Measurements from ENCODE around the gene CAMTA1.

The CAMTA1 gene

DNA sequence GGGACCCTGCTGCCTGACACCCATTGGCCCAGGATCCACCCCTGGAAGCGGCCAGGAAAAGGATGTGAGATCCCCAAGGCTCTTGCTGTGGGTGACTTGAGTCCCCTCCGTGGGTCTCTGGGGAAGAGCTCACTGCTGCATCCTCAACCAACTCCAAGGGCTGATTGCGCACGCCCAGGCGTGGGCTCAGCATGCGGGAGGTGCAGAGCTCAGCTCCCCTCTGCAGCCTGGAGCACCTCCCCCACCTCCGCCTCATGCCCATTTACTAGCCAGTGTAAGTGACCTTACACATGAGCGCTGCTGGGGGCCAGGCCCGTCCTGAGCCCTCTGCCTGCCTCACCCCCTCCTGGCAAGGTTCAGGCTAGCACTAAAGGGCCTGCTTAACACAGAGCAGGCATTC lies 847.4 kb downstream of the CAMTA1 start:
- no peaks in the 10 kb centered on the region for H3K36me3 ChIP-seq (ENCODE audit: control insufficient read depth, insufficient read depth, low read length)
- H3K4me1 ChIP-seq (ENCODE audit: control insufficient read depth, insufficient read depth, low read length), result no peaks in the 10 kb centered on the region
- H3K27ac ChIP-seq (ENCODE audit: low read depth, low read length), result no peak overlapping the region
- H3K4me3 ChIP-seq (ENCODE audit: low read depth, low read length), result no peak overlapping the region
- H3K9ac ChIP-seq (ENCODE audit: low read depth, low read length), result no peak overlapping the region
- H3K27me3 ChIP-seq (ENCODE audit: control insufficient read depth, insufficient read depth, low read length), result no peaks in the 10 kb centered on the region
- no peaks in the 10 kb centered on the region for H3K9me3 ChIP-seq (ENCODE audit: control insufficient read depth, insufficient read depth, low read length)

DNA sequence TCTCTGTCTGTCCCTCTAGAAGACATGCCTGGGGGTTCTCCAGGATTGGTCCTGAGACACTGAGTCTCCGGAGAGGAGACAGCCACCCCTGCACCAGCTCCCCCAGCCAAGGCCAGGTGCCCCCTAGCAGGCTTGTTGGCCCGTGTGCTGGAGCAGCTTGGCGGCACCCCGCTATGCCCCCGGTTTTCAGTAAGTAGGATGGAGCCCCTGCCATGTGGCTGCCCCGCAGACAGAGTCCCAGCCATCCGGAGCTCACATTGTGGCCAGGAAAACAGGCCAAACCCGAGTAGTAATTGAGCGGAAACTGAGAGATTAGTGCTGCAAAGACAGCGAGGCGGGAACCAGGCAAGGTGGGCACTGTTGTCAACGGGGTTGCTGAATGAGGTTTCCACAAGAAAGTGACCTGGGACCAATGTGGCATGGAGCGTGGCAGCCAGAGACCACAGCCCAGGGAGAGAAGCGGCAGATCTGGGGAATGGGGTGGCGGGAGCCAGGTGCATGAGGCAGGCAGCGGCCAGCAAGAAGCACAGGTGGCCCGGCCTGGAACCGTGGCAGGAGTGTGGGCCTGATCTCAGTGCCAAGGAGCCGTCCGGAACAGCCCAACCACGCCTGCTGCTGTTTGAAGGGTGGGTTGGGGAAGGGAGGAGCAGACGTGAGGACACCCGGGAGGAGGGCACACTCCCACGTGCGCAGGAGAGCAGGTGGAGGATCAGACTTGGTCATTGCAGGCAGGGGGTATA lies 848.4 kb downstream of the CAMTA1 start:
- H3K27ac ChIP-seq (ENCODE audit: low read depth, low read length), result no peak overlapping the region
- no peaks in the 10 kb centered on the region for H3K9me3 ChIP-seq (ENCODE audit: control insufficient read depth, insufficient read depth, low read length)
- H3K9ac ChIP-seq (ENCODE audit: low read depth, low read length), result no peak overlapping the region
- H3K4me1 ChIP-seq (ENCODE audit: control insufficient read depth, insufficient read depth, low read length), result no peaks in the 10 kb centered on the region
- no peaks in the 10 kb centered on the region for H3K27me3 ChIP-seq (ENCODE audit: control insufficient read depth, insufficient read depth, low read length)
- H3K36me3 ChIP-seq (ENCODE audit: control insufficient read depth, insufficient read depth, low read length), result no peaks in the 10 kb centered on the region
- H3K4me3 ChIP-seq (ENCODE audit: low read depth, low read length), result no peak overlapping the region

DNA sequence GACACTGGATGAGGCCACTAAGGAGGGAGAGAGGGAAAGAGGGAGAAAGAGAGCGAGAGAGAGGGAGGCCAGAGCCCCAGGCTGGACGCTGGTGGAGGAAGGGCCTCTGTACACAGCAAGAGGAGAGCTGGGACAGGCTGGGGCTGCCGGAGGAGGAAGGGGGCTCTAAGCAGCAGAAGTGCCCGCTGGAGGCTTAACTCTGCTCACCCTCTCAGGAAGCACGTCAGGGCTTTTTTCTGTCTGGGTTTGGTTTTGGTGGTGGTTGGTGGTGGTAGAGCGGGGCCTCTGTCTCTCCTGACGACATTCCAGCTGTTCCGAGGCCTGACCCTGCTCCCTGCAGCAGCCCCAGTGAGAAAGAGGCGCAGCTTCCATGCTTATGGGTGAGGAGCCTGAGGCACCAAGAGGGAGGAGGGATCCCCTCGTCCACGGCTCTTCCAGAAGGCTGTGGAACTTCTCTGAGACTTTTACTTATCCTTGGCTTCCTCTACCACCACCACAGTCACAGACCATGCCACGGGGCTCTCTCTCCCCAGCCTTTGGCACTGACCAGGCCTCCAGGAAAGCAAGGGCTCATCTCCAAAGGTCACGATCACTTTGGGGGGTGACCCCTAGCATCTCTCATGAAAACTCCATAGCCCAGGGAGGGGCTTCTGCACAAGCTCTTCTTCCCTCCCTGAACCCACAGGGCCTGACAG lies 849.4 kb downstream of the CAMTA1 start:
- H3K4me1 ChIP-seq (ENCODE audit: control insufficient read depth, insufficient read depth, low read length), result no peaks in the 10 kb centered on the region
- no peaks in the 10 kb centered on the region for H3K9me3 ChIP-seq (ENCODE audit: control insufficient read depth, insufficient read depth, low read length)
- H3K27ac ChIP-seq (ENCODE audit: low read depth, low read length), result no peak overlapping the region
- H3K4me3 ChIP-seq (ENCODE audit: low read depth, low read length), result no peak overlapping the region
- no peaks in the 10 kb centered on the region for H3K36me3 ChIP-seq (ENCODE audit: control insufficient read depth, insufficient read depth, low read length)
- no peaks in the 10 kb centered on the region for H3K27me3 ChIP-seq (ENCODE audit: control insufficient read depth, insufficient read depth, low read length)
- no peak overlapping the region for H3K9ac ChIP-seq (ENCODE audit: low read depth, low read length)

DNA sequence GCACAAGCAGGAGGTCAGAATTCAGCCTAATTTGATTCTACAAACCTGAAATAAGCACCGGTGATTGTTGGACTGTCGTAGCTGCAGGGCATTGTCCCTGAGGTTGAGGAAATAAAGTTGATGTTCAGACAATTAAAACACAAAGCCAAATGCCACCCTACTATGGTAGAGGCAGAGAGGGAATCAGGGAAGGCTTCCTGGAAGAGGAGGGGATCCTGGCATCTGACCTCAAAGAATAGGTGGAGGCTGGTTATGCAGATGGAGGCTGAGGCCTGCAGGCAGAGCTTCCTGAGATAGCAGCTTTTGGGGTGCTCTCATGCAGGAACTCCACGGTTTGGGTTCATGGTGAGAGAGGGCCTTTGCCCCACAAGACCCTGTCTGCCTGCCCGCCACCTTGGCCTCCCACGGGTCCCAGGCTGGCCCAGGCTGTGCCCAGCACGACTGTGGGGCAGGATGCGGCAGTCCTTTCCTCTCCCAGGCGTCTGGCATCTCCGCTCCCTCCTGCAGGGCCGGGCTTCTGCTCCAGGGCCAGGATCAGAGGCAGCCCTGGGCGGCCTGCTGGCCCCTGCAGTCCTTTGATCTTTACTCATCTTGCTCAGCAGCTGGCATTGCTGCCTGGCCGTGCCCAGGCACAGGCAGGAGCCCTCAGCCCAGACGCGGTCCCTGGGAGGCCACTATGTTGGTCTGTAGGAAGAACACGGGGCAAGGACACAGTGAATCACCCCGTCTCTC lies 851.7 kb downstream of the CAMTA1 start:
- Histone ChIP-seq H3K36me3 (ENCODE audit: control insufficient read depth, insufficient read depth, low read length) (no peaks in the 10 kb centered on the region), H3K9me3 (ENCODE audit: control insufficient read depth, insufficient read depth, low read length) (no peaks in the 10 kb centered on the region), H3K27me3 (ENCODE audit: control insufficient read depth, insufficient read depth, low read length) (no peaks in the 10 kb centered on the region), H3K9ac (ENCODE audit: low read depth, low read length) (no peak overlapping the region), H3K4me1 (ENCODE audit: control insufficient read depth, insufficient read depth, low read length) (no peaks in the 10 kb centered on the region), H3K27ac (ENCODE audit: low read depth, low read length) (no peak overlapping the region), H3K4me3 (ENCODE audit: low read depth, low read length) (no peak overlapping the region)

DNA sequence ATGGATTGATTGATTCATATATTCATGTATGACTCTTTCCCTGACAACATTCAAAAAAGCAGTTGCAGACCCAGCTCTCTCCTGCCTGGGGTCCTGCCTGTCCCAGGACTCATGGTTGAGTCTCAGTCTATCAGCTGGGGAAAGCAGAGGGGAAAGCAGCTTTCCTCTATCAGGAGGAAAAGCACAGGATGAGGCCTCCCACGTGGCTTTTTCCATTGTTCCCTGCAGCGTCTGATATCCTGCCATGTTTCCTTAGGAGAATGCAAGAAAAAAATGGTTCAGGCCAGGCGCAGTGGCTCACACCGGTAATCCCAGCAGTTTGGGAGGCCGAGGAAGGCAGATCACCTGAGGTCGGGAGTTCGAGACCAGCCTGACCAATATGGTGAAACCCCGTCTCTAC lies 852.8 kb downstream of the CAMTA1 start:
- no peaks in the 10 kb centered on the region for H3K4me1 ChIP-seq (ENCODE audit: control insufficient read depth, insufficient read depth, low read length)
- no peak overlapping the region for H3K27ac ChIP-seq (ENCODE audit: low read depth, low read length)
- no peak overlapping the region for H3K9ac ChIP-seq (ENCODE audit: low read depth, low read length)
- H3K4me3 ChIP-seq (ENCODE audit: low read depth, low read length), result no peak overlapping the region
- H3K36me3 ChIP-seq (ENCODE audit: control insufficient read depth, insufficient read depth, low read length), result no peaks in the 10 kb centered on the region
- no peaks in the 10 kb centered on the region for H3K27me3 ChIP-seq (ENCODE audit: control insufficient read depth, insufficient read depth, low read length)
- no peaks in the 10 kb centered on the region for H3K9me3 ChIP-seq (ENCODE audit: control insufficient read depth, insufficient read depth, low read length)

DNA sequence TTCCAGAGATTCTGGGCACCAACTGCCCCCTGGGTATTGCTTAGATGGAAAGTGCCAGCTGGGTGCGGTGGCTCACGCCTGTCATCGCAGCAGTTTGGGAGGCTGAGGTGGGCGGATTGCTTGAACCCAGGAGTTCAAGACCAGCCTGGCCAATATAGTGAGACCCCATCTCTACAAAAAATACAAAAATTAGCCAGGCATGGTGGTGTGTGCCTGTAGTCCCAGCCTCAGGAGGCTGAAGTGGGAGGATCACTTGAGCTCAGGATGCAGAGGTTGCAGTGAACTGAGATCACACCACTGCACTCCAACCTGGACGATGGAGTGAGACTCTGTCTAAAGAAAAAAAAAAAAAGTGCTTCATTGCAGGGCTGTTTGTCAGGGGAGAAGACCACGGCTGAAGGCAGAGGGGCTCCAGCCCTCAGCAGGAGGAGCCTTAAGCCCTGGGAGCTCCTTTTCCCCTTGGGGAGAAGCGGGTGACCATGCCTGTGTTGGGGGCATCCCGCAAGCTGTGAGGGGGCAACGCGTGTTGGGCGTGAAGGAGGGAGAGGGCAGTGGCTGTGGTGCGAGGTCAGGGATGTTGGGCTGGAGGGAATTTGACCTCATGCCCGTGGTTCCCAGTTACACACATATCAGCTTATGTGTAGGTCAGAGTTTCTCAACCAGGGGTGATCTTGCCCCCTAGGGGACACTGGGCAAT lies 854.3 kb downstream of the CAMTA1 start:
- no peaks in the 10 kb centered on the region for H3K27me3 ChIP-seq (ENCODE audit: control insufficient read depth, insufficient read depth, low read length)
- no peak overlapping the region for H3K27ac ChIP-seq (ENCODE audit: low read depth, low read length)
- no peaks in the 10 kb centered on the region for H3K4me1 ChIP-seq (ENCODE audit: control insufficient read depth, insufficient read depth, low read length)
- H3K36me3 ChIP-seq (ENCODE audit: control insufficient read depth, insufficient read depth, low read length), result no peaks in the 10 kb centered on the region
- no peak overlapping the region for H3K4me3 ChIP-seq (ENCODE audit: low read depth, low read length)
- H3K9me3 ChIP-seq (ENCODE audit: control insufficient read depth, insufficient read depth, low read length), result no peaks in the 10 kb centered on the region
- no peak overlapping the region for H3K9ac ChIP-seq (ENCODE audit: low read depth, low read length)

DNA sequence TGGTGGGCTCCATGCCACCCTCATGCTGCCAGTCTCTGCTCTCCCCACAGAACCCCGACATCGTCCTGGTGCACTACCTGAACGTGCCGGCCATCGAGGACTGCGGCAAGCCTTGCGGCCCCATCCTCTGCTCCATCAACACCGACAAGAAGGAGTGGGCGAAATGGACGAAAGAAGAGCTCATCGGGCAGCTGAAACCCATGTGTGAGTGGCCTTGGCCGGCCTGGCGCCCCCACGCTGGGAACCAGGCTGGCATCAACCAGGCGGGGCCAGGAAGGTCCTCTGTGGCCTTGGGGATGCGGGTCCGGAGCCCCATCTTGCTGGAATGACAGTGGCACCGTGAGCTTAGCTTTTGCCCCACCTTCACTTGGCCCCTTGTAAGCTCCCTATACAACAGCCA lies 855.1 kb downstream of the CAMTA1 start:
- no peak overlapping the region for H3K27ac ChIP-seq (ENCODE audit: low read depth, low read length)
- no peak overlapping the region for H3K9ac ChIP-seq (ENCODE audit: low read depth, low read length)
- no peak overlapping the region for H3K4me3 ChIP-seq (ENCODE audit: low read depth, low read length)
- H3K4me1 ChIP-seq (ENCODE audit: control insufficient read depth, insufficient read depth, low read length), result no peaks in the 10 kb centered on the region
- no peaks in the 10 kb centered on the region for H3K36me3 ChIP-seq (ENCODE audit: control insufficient read depth, insufficient read depth, low read length)
- H3K27me3 ChIP-seq (ENCODE audit: control insufficient read depth, insufficient read depth, low read length), result no peaks in the 10 kb centered on the region
- H3K9me3 ChIP-seq (ENCODE audit: control insufficient read depth, insufficient read depth, low read length), result no peaks in the 10 kb centered on the region

DNA sequence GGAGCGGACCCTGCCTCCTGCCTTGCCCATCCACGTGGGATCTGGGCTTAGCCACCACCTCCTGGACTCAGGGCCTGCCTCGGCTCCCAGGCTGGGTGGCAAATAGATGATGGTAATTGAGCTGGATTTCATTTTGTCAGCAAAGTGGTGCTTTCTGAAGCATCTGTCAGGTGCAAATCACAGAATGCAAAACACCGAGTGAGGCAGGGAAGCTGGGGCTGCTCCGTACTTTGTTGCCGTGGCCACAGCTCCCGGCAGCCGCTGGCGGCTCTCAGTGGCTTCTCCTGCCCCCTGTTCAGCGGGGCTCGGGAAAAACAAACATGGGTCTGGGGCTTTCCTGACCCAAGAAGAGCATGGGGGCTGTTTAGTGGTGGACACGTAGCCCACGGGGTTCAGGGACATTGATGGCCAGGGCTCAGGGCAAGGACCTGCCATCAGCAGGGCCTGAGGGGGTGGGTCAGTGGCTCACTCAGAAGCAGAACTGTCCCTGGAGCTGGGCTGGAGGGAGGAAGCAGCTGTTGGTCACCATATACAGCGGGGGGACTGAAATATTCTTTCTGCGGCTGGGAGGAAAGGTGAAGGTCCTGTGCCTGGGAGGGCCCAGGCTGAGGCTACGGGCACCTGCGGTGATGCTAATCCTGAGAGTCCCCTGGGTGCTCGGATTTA lies 855.8 kb downstream of the CAMTA1 start:
- H3K9me3 ChIP-seq (ENCODE audit: control insufficient read depth, insufficient read depth, low read length), result no peaks in the 10 kb centered on the region
- no peak overlapping the region for H3K27ac ChIP-seq (ENCODE audit: low read depth, low read length)
- H3K4me3 ChIP-seq (ENCODE audit: low read depth, low read length), result no peak overlapping the region
- H3K4me1 ChIP-seq (ENCODE audit: control insufficient read depth, insufficient read depth, low read length), result no peaks in the 10 kb centered on the region
- no peak overlapping the region for H3K9ac ChIP-seq (ENCODE audit: low read depth, low read length)
- H3K36me3 ChIP-seq (ENCODE audit: control insufficient read depth, insufficient read depth, low read length), result no peaks in the 10 kb centered on the region
- no peaks in the 10 kb centered on the region for H3K27me3 ChIP-seq (ENCODE audit: control insufficient read depth, insufficient read depth, low read length)

DNA sequence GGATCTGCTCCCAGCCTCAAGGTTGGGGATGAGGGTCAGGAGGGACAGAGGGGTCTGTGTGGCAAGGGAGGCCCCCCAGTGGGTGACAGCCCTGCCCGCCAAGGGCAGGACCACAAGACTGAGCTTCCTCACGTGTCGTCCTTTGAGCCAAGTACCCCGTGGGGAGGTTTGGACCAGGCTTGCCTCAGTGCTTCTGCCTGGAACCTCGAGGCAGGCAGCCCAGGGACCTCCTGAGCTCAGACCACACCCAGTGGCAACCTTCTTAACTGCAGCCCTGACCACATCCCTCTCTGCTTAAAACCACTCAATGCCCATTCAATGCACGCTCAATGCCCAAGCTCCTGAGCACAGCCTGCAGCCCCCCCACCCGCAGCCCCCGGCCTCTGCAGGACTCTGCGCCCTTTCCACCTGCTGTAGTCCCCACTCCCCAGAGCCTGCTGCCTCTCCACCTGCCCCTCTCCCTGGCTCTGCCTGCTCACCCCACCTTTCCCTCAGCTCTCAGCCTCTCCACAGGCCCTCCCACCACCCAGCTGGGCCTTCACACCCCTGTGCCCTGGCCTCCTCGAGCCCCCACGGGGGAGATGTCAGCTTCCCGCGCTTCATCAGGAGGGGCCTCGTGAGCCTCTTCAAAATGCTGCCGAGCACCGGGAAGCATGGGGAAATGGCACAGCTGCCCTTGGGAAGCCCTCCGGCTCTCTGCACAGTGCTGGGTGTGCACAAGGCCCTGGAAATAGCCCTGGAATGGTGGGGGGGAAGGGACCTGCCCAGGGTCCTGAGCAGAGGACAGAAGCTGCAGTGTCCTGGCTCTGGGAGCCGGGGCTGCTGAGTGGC lies 856.5 kb downstream of the CAMTA1 start:
- H3K27me3 ChIP-seq (ENCODE audit: control insufficient read depth, insufficient read depth, low read length), result no peaks in the 10 kb centered on the region
- no peak overlapping the region for H3K4me3 ChIP-seq (ENCODE audit: low read depth, low read length)

DNA sequence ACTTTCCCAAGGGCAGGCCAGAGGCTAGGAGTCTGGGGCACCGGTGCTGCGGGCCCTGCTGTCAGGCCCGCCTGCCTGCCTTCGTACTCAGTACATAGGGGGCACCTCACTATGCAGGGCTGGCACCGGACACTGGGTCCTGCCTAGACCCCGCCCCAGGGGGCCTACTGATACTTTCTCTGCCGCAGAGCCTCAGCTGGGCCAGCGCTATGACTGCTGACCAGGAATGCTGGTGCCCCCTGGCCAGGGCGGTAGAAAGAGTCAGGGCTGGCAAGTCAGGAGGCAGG lies 857.1 kb downstream of the CAMTA1 start:
- no peaks in the 10 kb centered on the region for H3K36me3 ChIP-seq (ENCODE audit: control insufficient read depth, insufficient read depth, low read length)
- H3K4me3 ChIP-seq (ENCODE audit: low read depth, low read length), result no peak overlapping the region
- H3K9ac ChIP-seq (ENCODE audit: low read depth, low read length), result no peak overlapping the region
- no peaks in the 10 kb centered on the region for H3K27me3 ChIP-seq (ENCODE audit: control insufficient read depth, insufficient read depth, low read length)
- H3K27ac ChIP-seq (ENCODE audit: low read depth, low read length), result no peak overlapping the region
- no peaks in the 10 kb centered on the region for H3K9me3 ChIP-seq (ENCODE audit: control insufficient read depth, insufficient read depth, low read length)
- no peaks in the 10 kb centered on the region for H3K4me1 ChIP-seq (ENCODE audit: control insufficient read depth, insufficient read depth, low read length)

More for the DNA sequence above, 856.5 kb downstream of the CAMTA1 start:
- Histone ChIP-seq H3K36me3 (ENCODE audit: control insufficient read depth, insufficient read depth, low read length) (no peaks in the 10 kb centered on the region), H3K4me1 (ENCODE audit: control insufficient read depth, insufficient read depth, low read length) (no peaks in the 10 kb centered on the region), H3K9ac (ENCODE audit: low read depth, low read length) (no peak overlapping the region), H3K9me3 (ENCODE audit: control insufficient read depth, insufficient read depth, low read length) (no peaks in the 10 kb centered on the region), H3K27ac (ENCODE audit: low read depth, low read length) (no peak overlapping the region)

All from HUES48 (cell line).